SK-N-SH treated with all-trans-retinoic acid at 6 μM for 48 hours (cell line): ENCODE results near the gene LRMDA.

Experiments
- ATAC-seq: fragments of 200-7000 bp; cut with Tn5 transposase; 3 replicates; pipeline ENCODE4 v1.9.1; 2020; ENCODE audit warnings: mild to moderate bottlenecking, moderate library complexity
- ARNTL ChIP-seq: fragments of 450-650 bp; formaldehyde crosslinking; IDR thresholded peaks from 2 replicates; pipeline ENCODE4 v1.5.0; 2020; ENCODE audit warnings: low read depth, mild to moderate bottlenecking, moderate library complexity, borderline replicate concordance
- BACH2 ChIP-seq: fragments of 250-450 bp; sonication (Bioruptor Pico); IDR thresholded peaks from 2 replicates; pipeline ENCODE4 v1.9.0; 2021; ENCODE audit warnings: mild to moderate bottlenecking, borderline replicate concordance
- CREB5 ChIP-seq: fragments of 250-450 bp; sonication (Bioruptor Pico); IDR thresholded peaks from 2 replicates; pipeline ENCODE4 v1.5.1; 2020; ENCODE audit warnings: low read depth, mild to moderate bottlenecking, moderate library complexity
- CSDC2 ChIP-seq: fragments of 250-450 bp; sonication (Bioruptor Pico); IDR thresholded peaks from 2 replicates; pipeline ENCODE4 v1.5.0; 2020; ENCODE audit warnings: mild to moderate bottlenecking, moderate library complexity
- CSRNP3 ChIP-seq: fragments of 250-450 bp; sonication (Bioruptor Pico); IDR thresholded peaks from 2 replicates; pipeline ENCODE4 v1.5.1; 2021; ENCODE audit warnings: mild to moderate bottlenecking, moderate library complexity
- ESRRG ChIP-seq: fragments of 250-450 bp; sonication (Bioruptor Pico); IDR thresholded peaks from 2 replicates; pipeline ENCODE4 v1.6.1; 2021; ENCODE audit warnings: mild to moderate bottlenecking
- GLIS3 ChIP-seq: fragments of 250-450 bp; sonication (Bioruptor Pico); IDR thresholded peaks from 2 replicates; pipeline ENCODE4 v1.5.0; 2020; ENCODE audit warnings: mild to moderate bottlenecking, moderate library complexity
- ISL1 ChIP-seq: fragments of 250-450 bp; sonication (Bioruptor Pico); IDR thresholded peaks from 2 replicates; pipeline ENCODE4 v2.1.2; 2022; ENCODE audit warnings: mild to moderate bottlenecking, moderate library complexity
- OSR1 ChIP-seq: fragments of 250-450 bp; sonication (Bioruptor Pico); IDR thresholded peaks from 2 replicates; pipeline ENCODE4 v1.8.0; 2022; ENCODE audit warnings: moderate library complexity, mild to moderate bottlenecking, inconsistent platforms
- POU6F1 ChIP-seq: fragments of 250-450 bp; sonication (Bioruptor Pico); IDR thresholded peaks from 2 replicates; pipeline ENCODE4 v1.8.0; 2021; ENCODE audit warnings: low read depth, mild to moderate bottlenecking, moderate library complexity, borderline replicate concordance
- PPARA ChIP-seq: fragments of 250-450 bp; sonication (Bioruptor Pico); IDR thresholded peaks from 2 replicates; pipeline ENCODE4 v1.5.0; 2020; ENCODE audit warnings: mild to moderate bottlenecking, borderline replicate concordance
- RARB ChIP-seq: fragments of 250-450 bp; sonication (Bioruptor Pico); IDR thresholded peaks from 2 replicates; pipeline ENCODE4 v1.8.0; 2021; ENCODE audit warnings: mild to moderate bottlenecking, moderate library complexity
- SNAI2 ChIP-seq: fragments of 250-450 bp; sonication (Bioruptor Pico); IDR thresholded peaks from 2 replicates; pipeline ENCODE4 v1.5.0; 2020; ENCODE audit warnings: mild to moderate bottlenecking, moderate library complexity
- TCF4 ChIP-seq: fragments of 250-450 bp; sonication (Bioruptor Pico); IDR thresholded peaks from 2 replicates; pipeline ENCODE4 v1.8.0; 2021; ENCODE audit warnings: mild to moderate bottlenecking, moderate library complexity, borderline replicate concordance
- TOX ChIP-seq: fragments of 250-450 bp; sonication (Bioruptor Pico); IDR thresholded peaks from 2 replicates; pipeline ENCODE4 v1.8.0; 2021; ENCODE audit warnings: mild to moderate bottlenecking, moderate library complexity, borderline replicate concordance
- ZC3H10 ChIP-seq: fragments of 250-450 bp; sonication (Bioruptor Pico); IDR thresholded peaks from 2 replicates; pipeline ENCODE4 v1.5.1; 2021; ENCODE audit warnings: mild to moderate bottlenecking, moderate library complexity
- ZFP3 ChIP-seq: fragments of 250-450 bp; sonication (Bioruptor Pico); IDR thresholded peaks from 2 replicates; pipeline ENCODE4 v1.5.0; 2020; ENCODE audit warnings: mild to moderate bottlenecking, moderate library complexity
- ZFP30 ChIP-seq: fragments of 450-650 bp; formaldehyde crosslinking; IDR thresholded peaks from 2 replicates; pipeline ENCODE4 v1.5.0; 2022; ENCODE audit warnings: mild to moderate bottlenecking, moderate library complexity
- ZNF565 ChIP-seq: fragments of 450-650 bp; formaldehyde crosslinking; conservative IDR thresholded peaks from 2 replicates; pipeline ENCODE4 v1.5.0; 2020; ENCODE audit warnings: low read depth, mild to moderate bottlenecking, moderate library complexity
- ZNF70 ChIP-seq: fragments of 450-650 bp; formaldehyde crosslinking; IDR thresholded peaks from 2 replicates; pipeline ENCODE4 v1.5.0; 2020; ENCODE audit warnings: mild to moderate bottlenecking, moderate library complexity
- ZNF8 ChIP-seq: fragments of 450-650 bp; formaldehyde crosslinking; IDR thresholded peaks from 2 replicates; pipeline ENCODE4 v1.5.0; 2020; ENCODE audit warnings: mild to moderate bottlenecking, moderate library complexity
- TF ChIP-seq, protein P1 (sequence below): fragments of 250-450 bp; sonication (Bioruptor Pico); IDR thresholded peaks from 2 replicates; pipeline ENCODE4 v1.8.0; 2020; ENCODE audit warnings: mild to moderate bottlenecking, moderate library complexity, borderline replicate concordance
- TF ChIP-seq, protein P2 (sequence below): fragments of 250-450 bp; sonication (Bioruptor Pico); IDR thresholded peaks from 2 replicates; pipeline ENCODE4 v1.5.0; 2020; ENCODE audit warnings: mild to moderate bottlenecking, moderate library complexity

Gene LRMDA

DNA sequence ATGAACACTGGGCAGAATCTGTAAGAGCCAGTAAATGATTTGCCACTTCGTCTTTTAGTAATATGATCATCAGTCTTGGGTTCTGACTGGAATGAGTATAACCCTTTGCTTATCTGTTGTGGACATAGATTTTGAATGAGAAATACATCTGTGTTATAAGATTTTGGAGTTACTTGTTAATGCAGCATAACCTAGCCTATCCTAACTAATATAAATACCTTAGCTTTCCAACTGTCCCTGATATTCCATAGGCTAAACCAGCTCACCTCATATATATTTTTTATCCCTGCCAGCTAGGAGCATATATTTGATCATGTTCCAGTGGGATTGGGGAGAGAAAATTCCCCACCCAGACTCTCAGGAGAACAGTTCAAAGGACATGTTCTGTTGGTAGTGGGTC lies 15.1 kb downstream of the LRMDA start:
- ATAC-seq = no peak
- TF ChIP-seq TCF4 = no peak
- TF ChIP-seq OSR1 = no peak
- no peak for TF ChIP-seq PPARA (CRISPR knock-in tag)
- no peak for TF ChIP-seq ESRRG (CRISPR knock-in tag)
- no peak for TF ChIP-seq CSRNP3
- no peak for TF ChIP-seq SNAI2 (CRISPR knock-in tag)
- TF ChIP-seq CSDC2 = no peak
- no peak for TF ChIP-seq ZFP3 (CRISPR knock-in tag)
- TF ChIP-seq CREB5 (CRISPR knock-in tag) = no peak
- TF ChIP-seq, protein P1, sequence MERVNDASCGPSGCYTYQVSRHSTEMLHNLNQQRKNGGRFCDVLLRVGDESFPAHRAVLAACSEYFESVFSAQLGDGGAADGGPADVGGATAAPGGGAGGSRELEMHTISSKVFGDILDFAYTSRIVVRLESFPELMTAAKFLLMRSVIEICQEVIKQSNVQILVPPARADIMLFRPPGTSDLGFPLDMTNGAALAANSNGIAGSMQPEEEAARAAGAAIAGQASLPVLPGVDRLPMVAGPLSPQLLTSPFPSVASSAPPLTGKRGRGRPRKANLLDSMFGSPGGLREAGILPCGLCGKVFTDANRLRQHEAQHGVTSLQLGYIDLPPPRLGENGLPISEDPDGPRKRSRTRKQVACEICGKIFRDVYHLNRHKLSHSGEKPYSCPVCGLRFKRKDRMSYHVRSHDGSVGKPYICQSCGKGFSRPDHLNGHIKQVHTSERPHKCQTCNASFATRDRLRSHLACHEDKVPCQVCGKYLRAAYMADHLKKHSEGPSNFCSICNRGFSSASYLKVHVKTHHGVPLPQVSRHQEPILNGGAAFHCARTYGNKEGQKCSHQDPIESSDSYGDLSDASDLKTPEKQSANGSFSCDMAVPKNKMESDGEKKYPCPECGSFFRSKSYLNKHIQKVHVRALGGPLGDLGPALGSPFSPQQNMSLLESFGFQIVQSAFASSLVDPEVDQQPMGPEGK (CRISPR knock-in tag) = no peak
- TF ChIP-seq ISL1 (CRISPR knock-in tag) = no peak
- TF ChIP-seq, protein P2, sequence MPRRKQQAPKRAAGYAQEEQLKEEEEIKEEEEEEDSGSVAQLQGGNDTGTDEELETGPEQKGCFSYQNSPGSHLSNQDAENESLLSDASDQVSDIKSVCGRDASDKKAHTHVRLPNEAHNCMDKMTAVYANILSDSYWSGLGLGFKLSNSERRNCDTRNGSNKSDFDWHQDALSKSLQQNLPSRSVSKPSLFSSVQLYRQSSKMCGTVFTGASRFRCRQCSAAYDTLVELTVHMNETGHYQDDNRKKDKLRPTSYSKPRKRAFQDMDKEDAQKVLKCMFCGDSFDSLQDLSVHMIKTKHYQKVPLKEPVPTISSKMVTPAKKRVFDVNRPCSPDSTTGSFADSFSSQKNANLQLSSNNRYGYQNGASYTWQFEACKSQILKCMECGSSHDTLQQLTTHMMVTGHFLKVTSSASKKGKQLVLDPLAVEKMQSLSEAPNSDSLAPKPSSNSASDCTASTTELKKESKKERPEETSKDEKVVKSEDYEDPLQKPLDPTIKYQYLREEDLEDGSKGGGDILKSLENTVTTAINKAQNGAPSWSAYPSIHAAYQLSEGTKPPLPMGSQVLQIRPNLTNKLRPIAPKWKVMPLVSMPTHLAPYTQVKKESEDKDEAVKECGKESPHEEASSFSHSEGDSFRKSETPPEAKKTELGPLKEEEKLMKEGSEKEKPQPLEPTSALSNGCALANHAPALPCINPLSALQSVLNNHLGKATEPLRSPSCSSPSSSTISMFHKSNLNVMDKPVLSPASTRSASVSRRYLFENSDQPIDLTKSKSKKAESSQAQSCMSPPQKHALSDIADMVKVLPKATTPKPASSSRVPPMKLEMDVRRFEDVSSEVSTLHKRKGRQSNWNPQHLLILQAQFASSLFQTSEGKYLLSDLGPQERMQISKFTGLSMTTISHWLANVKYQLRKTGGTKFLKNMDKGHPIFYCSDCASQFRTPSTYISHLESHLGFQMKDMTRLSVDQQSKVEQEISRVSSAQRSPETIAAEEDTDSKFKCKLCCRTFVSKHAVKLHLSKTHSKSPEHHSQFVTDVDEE (CRISPR knock-in tag) = no peak
- no peak for TF ChIP-seq ZNF8 (CRISPR knock-in tag)
- TF ChIP-seq ZNF565 = no peak
- TF ChIP-seq ZNF70 = no peak
- TF ChIP-seq, all 23 proteins: peak for 0

DNA sequence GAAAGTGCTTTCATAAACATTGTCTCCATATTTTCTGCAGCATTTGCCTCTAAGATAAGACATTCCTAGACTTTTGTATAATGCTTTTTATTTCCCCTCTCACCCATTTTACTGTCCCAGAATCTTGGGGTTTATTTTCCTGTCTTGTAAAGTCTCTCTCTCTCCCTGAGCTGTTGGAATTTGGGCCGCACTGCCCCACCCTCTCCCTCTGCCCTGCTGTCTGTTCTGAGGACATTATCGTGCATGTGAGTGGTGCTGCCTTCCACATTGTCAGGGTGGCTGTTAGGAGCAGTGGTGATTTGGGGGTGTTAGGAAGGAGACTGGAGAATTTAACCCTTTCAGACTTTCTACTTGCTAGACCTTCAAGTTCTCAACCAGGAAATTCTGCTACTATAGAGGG lies 16.7 kb downstream of the LRMDA start:
- TF ChIP-seq SNAI2 (CRISPR knock-in tag) = no peak
- TF ChIP-seq ARNTL (CRISPR knock-in tag) = no peak
- TF ChIP-seq ZNF70 = no peak
- TF ChIP-seq PPARA (CRISPR knock-in tag) = no peak
- no peak for TF ChIP-seq TOX (CRISPR knock-in tag)
- TF ChIP-seq TCF4 = no peak
- TF ChIP-seq ZNF565 = no peak
- no peak for TF ChIP-seq ZNF8 (CRISPR knock-in tag)
- no peak for TF ChIP-seq CSRNP3
- TF ChIP-seq CSDC2 = no peak
- no peak for TF ChIP-seq RARB (CRISPR knock-in tag)
- TF ChIP-seq, protein P2 (CRISPR knock-in tag) = no peak
- no peak for TF ChIP-seq POU6F1 (CRISPR knock-in tag)
- TF ChIP-seq ZFP30 (CRISPR knock-in tag) = no peak
- TF ChIP-seq ZC3H10 (CRISPR knock-in tag) = no peak
- TF ChIP-seq BACH2 (CRISPR knock-in tag) = no peak
- no peak for TF ChIP-seq OSR1
- TF ChIP-seq GLIS3 = no peak
- TF ChIP-seq CREB5 (CRISPR knock-in tag) = no peak
- TF ChIP-seq, all 23 proteins: peak for 0
- no peak for ATAC-seq
